H1 (cell line): Measurements from ENCODE around the gene MXRA7. TPM values are rescaled to one million over a fixed set of nuclear protein-coding genes. Genes with fewer than 3 reads are reported as not detected.

Source experiments
- CTCF ChIA-PET: fragments of 300-600 bp; sonication (Branson Sonifier 250); formaldehyde crosslinking; loops from one replicate; lab custom pipeline; 2021; ENCODE audit not compliant: partially characterized antibody; lab: Charles Lee
- POLR2A ChIA-PET: fragments of 300-600 bp; sonication (Branson Sonifier 250); formaldehyde crosslinking; loops from one replicate; lab custom pipeline; 2021; ENCODE audit warnings: inconsistent platforms; ENCODE audit not compliant: partially characterized antibody; lab: Charles Lee
- DNase-seq, 2 experiments: peaks; one replicate each; pipeline versions ENCODE4 v3.0.0 to v3.0.0-alpha.2; 2010 to 2022; ENCODE audit warnings: low spot score in 2 of 2, low read depth in 1 of 2, mixed read lengths in 1 of 2
- FAIRE-seq: peaks from 2 replicates; lab custom pipeline; 2011; peaks lifted over from hg19 to GRCh38; lab: Jason Lieb, UNC
- H2AFZ ChIP-seq: 2 replicates; pipeline ENCODE4 v1.8.1; 2012; ENCODE audit warnings: low read length, inconsistent platforms
- H2AK5ac ChIP-seq: 2 replicates; pipeline ENCODE4 v1.6.1; 2013; ENCODE audit warnings: low read depth, low read length
- H2BK120ac ChIP-seq: replicated peaks from 2 replicates; pipeline ENCODE3; 2013; ENCODE audit warnings: low read depth, low read length, inconsistent platforms
- H2BK12ac ChIP-seq: 2 replicates; pipeline ENCODE4 v1.6.1; 2013; ENCODE audit warnings: low read depth, low read length
- H2BK15ac ChIP-seq: 2 replicates; pipeline ENCODE4 v1.6.1; 2013; ENCODE audit warnings: low read length
- H2BK20ac ChIP-seq: 2 replicates; pipeline ENCODE4 v1.6.1; 2013; ENCODE audit warnings: low read length
- H2BK5ac ChIP-seq: 2 replicates; pipeline ENCODE4 v1.6.1; 2013; ENCODE audit warnings: low read depth, low read length
- H3K14ac ChIP-seq: 2 replicates; pipeline ENCODE4 v1.6.1; 2013; ENCODE audit warnings: inconsistent platforms; ENCODE audit not compliant: insufficient read length
- H3K18ac ChIP-seq: 2 replicates; pipeline ENCODE4 v1.6.1; 2013; ENCODE audit warnings: low read length; ENCODE audit errors: extremely low read depth
- H3K23ac ChIP-seq: 2 replicates; pipeline ENCODE4 v1.6.1; 2013; ENCODE audit warnings: inconsistent platforms; ENCODE audit not compliant: insufficient read length
- H3K23me2 ChIP-seq: 2 replicates; pipeline ENCODE4 v1.6.1; 2013; ENCODE audit warnings: low read depth, low read length
- H3K27ac ChIP-seq: 2 replicates; pipeline ENCODE4 v1.6.1; 2011; ENCODE audit warnings: low read depth, low read length, inconsistent platforms
- H3K27me3 ChIP-seq, 4 experiments: replicated peaks in 1 of 4; 1 replicate in 1 of 4; 2 replicates in 3 of 4; pipeline versions ENCODE4 v1.6.1 to v1.8.1; 2011 to 2013; ENCODE audit warnings: low read length in 3 of 4, mild to moderate bottlenecking in 3 of 4, inconsistent platforms in 2 of 4, mixed read lengths in 2 of 4, moderate library complexity in 1 of 4; ENCODE audit not compliant: control insufficient read depth in 3 of 4, insufficient read depth in 3 of 4; ENCODE audit errors: extremely low read depth in 1 of 4
- H3K36me3 ChIP-seq, 4 experiments: 2 replicates each; pipeline versions ENCODE4 v1.6.1 to v1.8.1; 2011 to 2013; ENCODE audit warnings: mild to moderate bottlenecking in 4 of 4, low read length in 3 of 4, moderate library complexity in 2 of 4, control low read depth in 1 of 4, inconsistent platforms in 1 of 4; ENCODE audit not compliant: insufficient read depth in 4 of 4, control insufficient read depth in 2 of 4
- H3K4ac ChIP-seq: replicated peaks from 2 replicates; pipeline ENCODE3; 2013; ENCODE audit warnings: low read length, low read depth, mixed read lengths, inconsistent platforms; ENCODE audit not compliant: insufficient read length
- H3K4me1 ChIP-seq, 4 experiments: replicated peaks in 1 of 4; 1 replicate in 1 of 4; 2 replicates in 3 of 4; pipeline versions ENCODE4 v1.6.1 to v1.8.1; 2011 to 2013; ENCODE audit warnings: low read length in 3 of 4, inconsistent platforms in 2 of 4, mixed read lengths in 1 of 4; ENCODE audit not compliant: insufficient read depth in 4 of 4, control insufficient read depth in 3 of 4
- H3K4me2 ChIP-seq, 2 experiments: 2 replicates each; pipeline versions ENCODE4 v1.6.1 to v1.8.1; 2011 to 2013; ENCODE audit warnings: low read depth in 2 of 2, low read length in 2 of 2, control low read depth in 1 of 2, inconsistent platforms in 1 of 2, mild to moderate bottlenecking in 1 of 2; ENCODE audit not compliant: insufficient read depth in 1 of 2
- H3K4me3 ChIP-seq, 4 experiments: fragments of 200-600, 300-600 bp in 1 of 4; sonication (generic), shearing (Covaris generic), sonication (Bioruptor Twin) in 1 of 4; 2 replicates each; pipeline versions ENCODE4 v1.5.1 to v1.8.1; 2011 to 2016; ENCODE audit warnings: low read length in 4 of 4, low read depth in 3 of 4, control low read depth in 2 of 4, inconsistent platforms in 2 of 4, mild to moderate bottlenecking in 2 of 4, mixed read lengths in 1 of 4, moderate library complexity in 1 of 4; ENCODE audit not compliant: insufficient read depth in 2 of 4; ENCODE audit errors: extremely low read depth in 1 of 4
- H3K56ac ChIP-seq: replicated peaks from 2 replicates; pipeline ENCODE3; 2013; ENCODE audit warnings: low read depth, mild to moderate bottlenecking, mixed read lengths, low read length, inconsistent platforms; ENCODE audit not compliant: insufficient read length
- H3K79me1 ChIP-seq: 2 replicates; pipeline ENCODE4 v1.6.1; 2013; ENCODE audit warnings: low read depth, low read length, control low read depth
- H3K79me2 ChIP-seq, 2 experiments: 2 replicates each; pipeline versions ENCODE4 v1.6.1 to v1.8.1; 2012 to 2013; ENCODE audit warnings: low read length in 2 of 2, mild to moderate bottlenecking in 2 of 2, inconsistent platforms in 1 of 2; ENCODE audit not compliant: insufficient read depth in 2 of 2, control insufficient read depth in 1 of 2
- H3K9ac ChIP-seq, 4 experiments: replicated peaks in 1 of 4; 1 replicate in 1 of 4; 2 replicates in 3 of 4; pipeline versions ENCODE4 v1.6.1 to v1.8.1; 2011 to 2013; ENCODE audit warnings: low read depth in 3 of 4, low read length in 3 of 4, control low read depth in 2 of 4, mild to moderate bottlenecking in 2 of 4, moderate library complexity in 2 of 4, inconsistent platforms in 1 of 4; ENCODE audit errors: extremely low read depth in 1 of 4
- H3K9me3 ChIP-seq, 2 experiments: 2 replicates each; pipeline versions ENCODE4 v1.6.1 to v1.8.1; 2012 to 2013; ENCODE audit warnings: mild to moderate bottlenecking in 2 of 2, moderate library complexity in 2 of 2, control low read depth in 1 of 2, inconsistent platforms in 1 of 2, low read depth in 1 of 2, low read length in 1 of 2, mixed read lengths in 1 of 2; ENCODE audit not compliant: insufficient read depth in 2 of 2
- H4K20me1 ChIP-seq, 2 experiments: replicated peaks in 1 of 2; 2 replicates each; pipeline versions ENCODE3 to v1.8.1; 2011 to 2013; ENCODE audit warnings: inconsistent platforms in 2 of 2, low read length in 2 of 2, mild to moderate bottlenecking in 1 of 2; ENCODE audit not compliant: insufficient read depth in 2 of 2, control insufficient read depth in 1 of 2
- H4K5ac ChIP-seq: 2 replicates; pipeline ENCODE4 v1.6.1; 2013; ENCODE audit warnings: low read length, low read depth, mixed read lengths, inconsistent platforms; ENCODE audit not compliant: insufficient read length
- H4K8ac ChIP-seq: 2 replicates; pipeline ENCODE4 v1.8.0; 2013; ENCODE audit warnings: mild to moderate bottlenecking, moderate library complexity, low read length, inconsistent platforms; ENCODE audit not compliant: insufficient read depth; ENCODE audit errors: extremely low read depth
- H4K91ac ChIP-seq: replicated peaks from 2 replicates; pipeline ENCODE3; 2013; ENCODE audit warnings: low read length, mixed read lengths, inconsistent platforms; ENCODE audit not compliant: insufficient read length
- ASH2L ChIP-seq: fragments of 200-600, 300-600 bp; sonication (generic); IDR thresholded peaks from one replicate; pipeline ENCODE4 v1.7.1; 2017; ENCODE audit warnings: low read length
- MAX ChIP-seq: IDR thresholded peaks from 2 replicates; pipeline ENCODE4 v1.6.1; 2012; ENCODE audit warnings: inconsistent platforms
- RAD21 ChIP-seq, 2 experiments: IDR thresholded peaks in 1 of 2; conservative IDR thresholded peaks in 1 of 2; 2 replicates each; pipeline ENCODE4 v1.6.1; 2011; ENCODE audit warnings: low read depth in 2 of 2, low read length in 2 of 2, improper control_type of control experiment in 1 of 2, inconsistent platforms in 1 of 2, mild to moderate bottlenecking in 1 of 2, moderate library complexity in 1 of 2
- SIN3A ChIP-seq, 2 experiments: IDR thresholded peaks in 1 of 2; conservative IDR thresholded peaks in 1 of 2; 2 replicates each; pipeline ENCODE4 v1.6.1; 2011 to 2012; ENCODE audit warnings: low read length in 2 of 2, improper control_type of control experiment in 1 of 2, low read depth in 1 of 2, mild to moderate bottlenecking in 1 of 2
- SIX5 ChIP-seq: IDR thresholded peaks from 2 replicates; pipeline ENCODE4 v1.6.1; 2011; ENCODE audit warnings: mild to moderate bottlenecking, low read depth, low read length
- SP1 ChIP-seq: IDR thresholded peaks from 2 replicates; pipeline ENCODE4 v1.6.1; 2011; ENCODE audit warnings: low read depth, low read length
- SUZ12 ChIP-seq: fragments of 200-600 bp; sonication (generic); IDR thresholded peaks from 2 replicates; pipeline ENCODE4 v1.6.1; 2012; ENCODE audit warnings: mild to moderate bottlenecking, inconsistent platforms, low read length, moderate library complexity, mixed read lengths
- TBP ChIP-seq: IDR thresholded peaks from 2 replicates; pipeline ENCODE4 v1.6.1; 2011; ENCODE audit warnings: low read depth, low read length, improper control_type of control experiment
- WGBS, 2 experiments: shearing (Covaris generic) in 1 of 2; methylation state at CpG; one replicate each; pipeline versions ENCODE4 v1.1.6 to v1.1.7; 2013 to 2015; ENCODE audit warnings: low lambda C conversion rate in 2 of 2, mixed read lengths in 2 of 2, inconsistent platforms in 1 of 2, low coverage in 1 of 2, missing lambda C conversion rate in 1 of 2; ENCODE audit not compliant: insufficient replicate concordance in 2 of 2, insufficient coverage in 1 of 2, insufficient read length in 1 of 2; ENCODE audit errors: extremely low coverage in 1 of 2, missing lambda C conversion rate in 1 of 2; 5-methylcytosine and 5-hydroxymethylcytosine counted together
- polyA plus RNA-seq, 7 experiments: library from polyadenylated mRNA; depleted of rRNA in 3 of 7; stranded (reverse) in 5 of 7; unstranded in 2 of 7; fragments of >200 nt in 5 of 7; fragments of 200-250 nt in 2 of 7; gene quantifications; 1 replicate in 5 of 7; 2 replicates in 1 of 7; 4 replicates in 1 of 7; pipeline versions ENCODE4 v1.2.1 to v1.2.3, GENCODE V29; 2011 to 2013; ENCODE audit warnings: missing spikeins in 2 of 7, mixed read lengths in 2 of 7
- total RNA-seq: library from RNA; stranded (reverse); fragmentation: NEBNext Ultra II Directional; extraction: Animal tissue kit (Norgen Biotek cat#: 25700); gene quantifications from 2 replicates; pipeline ENCODE4 v1.2.1, GENCODE V29; 2021

The MXRA7 gene
- total and polyA plus RNA-seq, 2 of the 8 experiments (the other 6 are each of a cell fraction or from before 2014, with no cell fraction given) = 17.8 to 26.6 TPM

- FAIRE-seq (no peak), DNase-seq (peak in 1 of 2 experiments; percentile 81)
- Histone ChIP-seq H3K56ac (no peak overlapping the region), H4K20me1 (peaks cover 0 to 3% of the 10 kb centered on the region in 2 experiments), H3K14ac (no peak overlapping the region), H3K4me3 (no peak overlapping the region), H2AK5ac (no peak overlapping the region), H3K36me3 (no peaks in the 10 kb centered on the region), H3K27ac (no peak overlapping the region), H3K18ac (peak overlapping the region; percentile 24; the same call in 1 of the 2 replicates), H2BK5ac (no peak overlapping the region; the same call in 1 of the 2 replicates), H2BK15ac (no peak overlapping the region), H2BK12ac (no peak overlapping the region), H4K5ac (no peak overlapping the region), H3K9ac (no peak overlapping the region), H2AFZ (no peak overlapping the region), H3K23me2 (no peaks in the 10 kb centered on the region), H3K4me1 (peaks cover 0 to 28% (median 14%) of the 10 kb centered on the region in 4 experiments; a peak in 6 of 7 replicates), H4K8ac (no peak overlapping the region; the same call in 1 of the 2 replicates), H4K91ac (peak overlapping the region; percentile 25), H3K27me3 (no peaks in the 10 kb centered on the region), H3K79me1 (no peaks in the 10 kb centered on the region), H2BK120ac (no peak overlapping the region), H3K9me3 (no peaks in the 10 kb centered on the region), H3K79me2 (no peaks in the 10 kb centered on the region), H3K23ac (no peak overlapping the region), H3K4ac (no peak overlapping the region), H2BK20ac (no peak overlapping the region), H3K4me2 (no peak overlapping the region)
- POLR2A ChIA-PET = interaction anchor here (1.4 to 3.7 kb wide), 2 partner anchors 12 to 126 kb away, joined by 3 to 18 read pairs; no protein-coding TSS in a partner anchor
- CTCF ChIA-PET = interaction anchor here (0.5 to 13.1 kb wide), 22 partner anchors 9 to 278 kb away, joined by 3 to 155 read pairs (median 6); partner anchors contain the start of gene MXRA7
- WGBS, 2 experiments = 64% methylated on average over 18 of the region's 18 CpGs; no CpG with 5 or more reads in 1 of the 2 experiments
- TF ChIP-seq SUZ12 (no peak), RAD21 (IDR thresholded peaks at IDR 0.05 in 1 of 2, conservative IDR thresholded peaks at IDR 0.05 in 1 of 2; ENCODE audit: low read depth in 2 of 2, low read length in 2 of 2) (peak; percentile 56 to 73), MAX (0 out of 2 replicates have a peak, but pooled peaks have one; percentile 16), SP1 (peak; percentile 47; the same call in 1 of the 2 replicates), TBP (no peak), ASH2L (peak; percentile 46), SIN3A (conservative IDR thresholded peaks at IDR 0.05 in 1 of 2, IDR thresholded peaks at IDR 0.05 in 1 of 2; ENCODE audit: low read depth in 1 of 2, low read length in 2 of 2) (no peak; a peak in 1 of 4 replicates), SIX5 (no peak)
These were observed 27.6 kb downstream of the MXRA7 start for GRCh38 chr17:76683011-76683755.
